Measurements from ENCODE around the gene GGT5. TPM values are rescaled to one million over a fixed set of nuclear protein-coding genes. Genes with fewer than 3 reads are reported as not detected.

The GGT5 gene
- total and polyA plus RNA-seq, 2 of the 13 experiments (the other 11 are each of a cell fraction or from before 2014, with no cell fraction given), result 0.69 to 3.1 TPM

DNA sequence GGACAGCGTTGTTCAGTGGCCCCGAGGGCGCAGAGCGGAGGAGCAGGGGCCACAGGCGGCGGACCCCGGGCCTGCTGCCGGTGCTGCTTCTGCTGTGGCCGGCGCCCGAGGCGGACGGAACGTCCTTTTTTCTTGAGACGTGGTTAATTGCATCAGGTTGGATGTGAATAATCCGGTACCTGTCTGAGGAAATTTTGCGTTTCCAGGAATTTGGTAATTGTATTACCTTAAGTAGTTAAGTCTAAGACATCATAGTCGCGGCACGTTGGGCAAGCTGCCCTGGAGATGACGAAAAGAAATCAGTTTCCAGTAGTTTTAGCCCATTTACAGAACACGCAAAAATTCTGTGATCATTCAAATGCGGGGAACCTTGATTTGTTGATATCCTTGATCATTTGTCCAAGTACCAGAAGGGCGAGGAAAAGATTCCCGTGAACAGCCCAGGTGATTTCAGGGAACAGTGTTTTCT lies 26.5 kb upstream of the GGT5 start (continued):
- TF ChIP-seq, protein P1, sequence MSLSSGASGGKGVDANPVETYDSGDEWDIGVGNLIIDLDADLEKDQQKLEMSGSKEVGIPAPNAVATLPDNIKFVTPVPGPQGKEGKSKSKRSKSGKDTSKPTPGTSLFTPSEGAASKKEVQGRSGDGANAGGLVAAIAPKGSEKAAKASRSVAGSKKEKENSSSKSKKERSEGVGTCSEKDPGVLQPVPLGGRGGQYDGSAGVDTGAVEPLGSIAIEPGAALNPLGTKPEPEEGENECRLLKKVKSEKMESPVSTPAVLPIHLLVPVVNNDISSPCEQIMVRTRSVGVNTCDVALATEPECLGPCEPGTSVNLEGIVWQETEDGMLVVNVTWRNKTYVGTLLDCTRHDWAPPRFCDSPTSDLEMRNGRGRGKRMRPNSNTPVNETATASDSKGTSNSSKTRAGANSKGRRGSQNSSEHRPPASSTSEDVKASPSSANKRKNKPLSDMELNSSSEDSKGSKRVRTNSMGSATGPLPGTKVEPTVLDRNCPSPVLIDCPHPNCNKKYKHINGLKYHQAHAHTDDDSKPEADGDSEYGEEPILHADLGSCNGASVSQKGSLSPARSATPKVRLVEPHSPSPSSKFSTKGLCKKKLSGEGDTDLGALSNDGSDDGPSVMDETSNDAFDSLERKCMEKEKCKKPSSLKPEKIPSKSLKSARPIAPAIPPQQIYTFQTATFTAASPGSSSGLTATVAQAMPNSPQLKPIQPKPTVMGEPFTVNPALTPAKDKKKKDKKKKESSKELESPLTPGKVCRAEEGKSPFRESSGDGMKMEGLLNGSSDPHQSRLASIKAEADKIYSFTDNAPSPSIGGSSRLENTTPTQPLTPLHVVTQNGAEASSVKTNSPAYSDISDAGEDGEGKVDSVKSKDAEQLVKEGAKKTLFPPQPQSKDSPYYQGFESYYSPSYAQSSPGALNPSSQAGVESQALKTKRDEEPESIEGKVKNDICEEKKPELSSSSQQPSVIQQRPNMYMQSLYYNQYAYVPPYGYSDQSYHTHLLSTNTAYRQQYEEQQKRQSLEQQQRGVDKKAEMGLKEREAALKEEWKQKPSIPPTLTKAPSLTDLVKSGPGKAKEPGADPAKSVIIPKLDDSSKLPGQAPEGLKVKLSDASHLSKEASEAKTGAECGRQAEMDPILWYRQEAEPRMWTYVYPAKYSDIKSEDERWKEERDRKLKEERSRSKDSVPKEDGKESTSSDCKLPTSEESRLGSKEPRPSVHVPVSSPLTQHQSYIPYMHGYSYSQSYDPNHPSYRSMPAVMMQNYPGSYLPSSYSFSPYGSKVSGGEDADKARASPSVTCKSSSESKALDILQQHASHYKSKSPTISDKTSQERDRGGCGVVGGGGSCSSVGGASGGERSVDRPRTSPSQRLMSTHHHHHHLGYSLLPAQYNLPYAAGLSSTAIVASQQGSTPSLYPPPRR (CRISPR knock-in tag; IDR thresholded peaks at IDR 0.05; ENCODE audit: borderline replicate concordance), result no peak
- TF ChIP-seq REL (CRISPR knock-in tag; conservative IDR thresholded peaks at IDR 0.05), result 0 out of 2 replicates have a peak, but pooled peaks have one; percentile 5
- 0 out of 2 replicates have a peak, but pooled peaks have one; percentile 15 for TF ChIP-seq ZNF746 (CRISPR knock-in tag; IDR thresholded peaks at IDR 0.05)
- no peak for TF ChIP-seq RFXAP (CRISPR knock-in tag; IDR thresholded peaks at IDR 0.05; ENCODE audit: borderline replicate concordance)
- no peak for TF ChIP-seq ZNF124 (CRISPR knock-in tag; IDR thresholded peaks at IDR 0.05)
- TF ChIP-seq KDM3A (CRISPR knock-in tag; IDR thresholded peaks at IDR 0.05; ENCODE audit: low read depth), result 0 out of 2 replicates have a peak, but pooled peaks have one; percentile 44
- no peak for TF ChIP-seq RBM39 (IDR thresholded peaks at IDR 0.05; ENCODE audit: low read depth, low read length, poor library complexity, severe bottlenecking)
- TF ChIP-seq ZC3H4 (CRISPR knock-in tag; IDR thresholded peaks at IDR 0.05; ENCODE audit: borderline replicate concordance), result 0 out of 2 replicates have a peak, but pooled peaks have one; percentile 14
- no peak for TF ChIP-seq SMC3 (IDR thresholded peaks at IDR 0.05; ENCODE audit: low read length)
- no peak for TF ChIP-seq ZNF850 (CRISPR knock-in tag; conservative IDR thresholded peaks at IDR 0.05)
- no peak for TF ChIP-seq ATF7-NPFF (CRISPR knock-in tag; IDR thresholded peaks at IDR 0.05; ENCODE audit: low read depth)
- no peak for TF ChIP-seq ZNF496 (CRISPR knock-in tag; IDR thresholded peaks at IDR 0.05; ENCODE audit: insufficient replicate concordance)
- TF ChIP-seq IRF9 (CRISPR knock-in tag; IDR thresholded peaks at IDR 0.05; ENCODE audit: borderline replicate concordance), result no peak
- no peak for TF ChIP-seq ZNF83 (CRISPR knock-in tag; IDR thresholded peaks at IDR 0.05; ENCODE audit: borderline replicate concordance)
- peak; percentile 6; the same call in 1 of the 2 replicates for TF ChIP-seq CBX5 (CRISPR knock-in tag; IDR thresholded peaks at IDR 0.05; ENCODE audit: borderline replicate concordance)
- TF ChIP-seq NCOA2 (CRISPR knock-in tag; IDR thresholded peaks at IDR 0.05), result no peak
- no peak for TF ChIP-seq DDIT3 (CRISPR knock-in tag; IDR thresholded peaks at IDR 0.05)
- TF ChIP-seq ZNF703 (CRISPR knock-in tag; IDR thresholded peaks at IDR 0.05; ENCODE audit: borderline replicate concordance), result no peak
- no peak for TF ChIP-seq ZNF205 (CRISPR knock-in tag; IDR thresholded peaks at IDR 0.05)
- no peak for TF ChIP-seq HNRNPH1 (optimal IDR thresholded peaks at IDR 0.05; ENCODE audit: low read depth, low read length)
- no peak; the same call in 1 of the 2 replicates for TF ChIP-seq ZSCAN31 (CRISPR knock-in tag; IDR thresholded peaks at IDR 0.05; ENCODE audit: low read depth)
- TF ChIP-seq ZNF501 (CRISPR knock-in tag; IDR thresholded peaks at IDR 0.05), result peak; percentile 75

Data from HepG2 (cell line).